HG03175 (cell line): ENCODE data around the gene DYNLT5.

Experiments
- ATAC-seq: cut with Tn5 transposase; IDR thresholded peaks from one replicate; pipeline ENCODE4 v1.9.1; 2021; ENCODE audit warnings: mild to moderate bottlenecking, moderate library complexity; ENCODE audit not compliant: unreplicated experiment

The DYNLT5 gene

GRCh38 chr1:66747501-66747900 lies 4.8 kb upstream of the DYNLT5 start:
- ATAC-seq: no peak

DNA sequence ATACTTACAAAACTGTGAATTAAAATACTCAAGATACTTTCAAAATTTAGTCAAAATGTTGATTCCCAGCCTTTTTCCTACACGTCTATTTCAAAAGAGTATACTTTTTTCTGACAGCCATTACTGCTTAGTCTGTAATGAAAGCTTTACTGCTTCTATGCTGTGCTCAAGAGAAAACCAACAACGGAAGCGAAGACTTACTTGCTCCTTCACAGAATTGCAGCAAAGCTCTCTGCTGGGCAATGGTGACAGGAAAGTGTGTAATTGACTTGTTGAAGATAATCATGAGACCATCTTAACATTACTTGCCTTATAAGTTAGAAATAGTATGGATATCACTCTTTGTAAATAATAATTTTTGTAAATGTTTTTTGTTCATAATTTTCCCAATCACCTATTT lies 1.7 kb upstream of the DYNLT5 start:
- ATAC-seq: no peak

DNA sequence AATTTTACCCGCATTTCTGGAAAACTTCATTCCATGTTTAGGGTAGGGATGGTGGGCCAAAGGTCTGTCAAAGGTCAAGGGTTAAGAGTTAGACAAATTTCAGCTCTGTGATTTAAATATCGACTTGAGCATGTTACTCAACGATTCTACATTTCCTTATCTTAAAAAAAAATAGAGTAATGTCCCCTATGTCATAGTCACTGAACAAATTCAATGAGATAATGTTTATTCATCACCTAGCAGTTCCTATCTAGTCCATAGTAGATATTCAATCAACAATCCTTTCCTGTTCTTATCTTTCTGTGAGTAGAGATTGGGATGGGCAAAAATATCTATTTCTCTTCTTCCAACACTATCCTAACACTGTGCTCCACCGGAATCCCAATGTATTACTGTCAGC lies 1.1 kb upstream of the DYNLT5 start:
- no peak for ATAC-seq

- no peak for ATAC-seq
These were observed 562 bp downstream of the DYNLT5 start for GRCh38 chr1:66752671-66753371.

GRCh38 chr1:66757722-66758240 lies 5.5 kb downstream of the DYNLT5 start:
- no peak for ATAC-seq

GRCh38 chr1:66758241-66758755 lies 6.0 kb downstream of the DYNLT5 start:
- ATAC-seq: peak; percentile 99

DNA sequence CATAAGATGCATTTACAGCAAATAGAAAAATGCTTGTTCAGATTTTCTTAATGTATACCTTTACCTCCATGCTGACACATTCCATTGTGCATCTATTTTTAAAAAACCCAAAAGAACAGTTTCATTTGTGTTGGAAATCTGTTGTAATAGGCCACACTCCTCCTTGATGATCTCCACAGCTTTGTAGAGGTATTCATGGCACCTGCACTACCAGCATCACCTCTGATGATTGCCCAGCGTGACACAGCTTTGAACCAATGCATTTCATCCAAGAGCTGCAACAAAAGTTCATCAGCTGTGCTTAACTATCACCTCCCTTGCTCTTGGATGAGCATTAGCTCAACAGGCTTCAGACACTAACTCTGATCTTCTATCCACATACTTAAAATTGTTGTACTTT lies 8.2 kb downstream of the DYNLT5 start:
- ATAC-seq: no peak

GRCh38 chr1:66761221-66761620 lies 9.0 kb downstream of the DYNLT5 start:
- no peak for ATAC-seq

- peak; percentile 80 for ATAC-seq
These were observed 12.8 kb downstream of the DYNLT5 start for GRCh38 chr1:66764994-66765578.

- no peak for ATAC-seq
These were observed 15.4 kb downstream of the DYNLT5 start for GRCh38 chr1:66767626-66768025.

DNA sequence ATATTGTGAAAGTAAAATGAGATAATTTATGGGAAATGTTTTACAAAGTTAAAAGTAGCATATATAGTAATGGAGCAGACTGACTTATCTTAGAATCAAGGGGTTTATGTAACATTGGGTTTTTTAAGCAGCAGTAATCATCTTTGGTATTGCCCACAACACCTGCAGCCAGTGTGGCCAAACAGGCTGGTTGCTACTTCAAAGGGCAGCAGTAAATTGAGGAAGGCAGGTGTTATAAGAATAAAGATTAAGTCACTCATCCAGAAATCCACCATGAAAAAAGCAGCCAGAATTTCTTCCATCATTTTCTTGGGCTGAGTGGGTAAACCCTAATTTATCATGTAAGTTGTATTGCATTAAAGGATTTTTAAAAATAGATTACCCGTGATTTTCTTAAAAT lies 16.7 kb downstream of the DYNLT5 start:
- no peak for ATAC-seq

GRCh38 chr1:66769512-66770229 lies 17.4 kb downstream of the DYNLT5 start:
- no peak for ATAC-seq

DNA sequence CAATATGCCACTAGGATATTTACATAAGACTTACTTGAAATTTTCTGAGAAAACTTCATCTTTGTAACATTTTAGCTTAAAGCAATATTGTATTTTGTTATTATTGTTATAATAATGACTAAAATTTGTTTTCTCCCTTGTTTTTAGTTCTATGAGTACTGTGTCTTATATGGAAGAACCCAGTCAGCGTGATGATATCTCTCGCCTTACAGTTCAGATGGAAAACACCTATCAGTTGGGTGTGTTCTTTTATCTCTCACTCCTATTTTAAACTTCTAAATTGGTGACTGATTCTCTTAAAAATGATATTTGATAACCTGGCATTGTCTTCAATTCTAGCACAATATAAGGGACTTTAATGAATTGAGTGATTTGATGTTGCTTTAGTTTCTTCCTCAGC lies 18.0 kb downstream of the DYNLT5 start:
- no peak for ATAC-seq

GRCh38 chr1:66770694-66771093 lies 18.4 kb downstream of the DYNLT5 start:
- ATAC-seq: no peak

DNA sequence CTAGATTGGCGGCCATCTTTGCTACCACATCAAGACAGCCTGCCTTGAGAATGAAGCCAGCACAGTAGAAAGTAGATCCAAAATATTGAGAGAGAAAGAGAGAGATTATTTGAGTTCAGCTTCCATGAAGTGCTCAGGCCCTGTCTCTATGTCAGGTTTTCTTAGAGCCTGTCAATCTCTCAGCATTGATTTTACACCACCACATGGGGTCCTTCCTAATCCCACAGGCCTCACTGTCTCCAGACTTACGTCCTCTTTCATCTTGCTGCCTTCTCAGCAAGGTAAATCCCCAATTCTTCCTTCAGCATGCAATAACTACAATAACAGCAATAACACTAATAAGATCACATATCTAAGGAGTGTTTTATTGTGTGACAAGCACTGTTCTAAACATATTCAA lies 21.0 kb downstream of the DYNLT5 start:
- ATAC-seq: no peak

- no peak for ATAC-seq
These were observed 22.2 kb downstream of the DYNLT5 start for GRCh38 chr1:66774438-66774837.

GRCh38 chr1:66775646-66776045 lies 23.4 kb downstream of the DYNLT5 start:
- no peak for ATAC-seq

DNA sequence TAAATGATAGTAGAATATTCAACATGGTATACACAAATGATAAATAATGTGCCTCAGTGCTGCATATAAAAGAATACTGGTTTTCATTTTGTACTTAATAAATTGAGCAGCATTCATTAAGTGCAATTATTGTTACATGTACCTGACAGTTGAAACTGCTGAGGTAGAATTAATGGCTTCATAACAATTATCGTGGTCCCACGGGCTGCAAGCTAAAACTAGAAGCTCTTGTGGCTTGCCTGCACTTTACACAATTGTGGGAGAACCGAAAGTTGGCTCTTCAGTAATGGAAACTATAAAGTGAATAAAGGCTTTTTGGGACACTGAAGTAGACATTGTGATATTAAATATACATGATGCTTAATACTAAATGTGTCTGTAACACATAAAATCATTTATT lies 25.6 kb downstream of the DYNLT5 start:
- ATAC-seq: no peak

- no peak for ATAC-seq
These were observed 26.0 kb downstream of the DYNLT5 start for GRCh38 chr1:66778266-66778665.

- no peak for ATAC-seq
These were observed 26.7 kb downstream of the DYNLT5 start for GRCh38 chr1:66778969-66779368.

DNA sequence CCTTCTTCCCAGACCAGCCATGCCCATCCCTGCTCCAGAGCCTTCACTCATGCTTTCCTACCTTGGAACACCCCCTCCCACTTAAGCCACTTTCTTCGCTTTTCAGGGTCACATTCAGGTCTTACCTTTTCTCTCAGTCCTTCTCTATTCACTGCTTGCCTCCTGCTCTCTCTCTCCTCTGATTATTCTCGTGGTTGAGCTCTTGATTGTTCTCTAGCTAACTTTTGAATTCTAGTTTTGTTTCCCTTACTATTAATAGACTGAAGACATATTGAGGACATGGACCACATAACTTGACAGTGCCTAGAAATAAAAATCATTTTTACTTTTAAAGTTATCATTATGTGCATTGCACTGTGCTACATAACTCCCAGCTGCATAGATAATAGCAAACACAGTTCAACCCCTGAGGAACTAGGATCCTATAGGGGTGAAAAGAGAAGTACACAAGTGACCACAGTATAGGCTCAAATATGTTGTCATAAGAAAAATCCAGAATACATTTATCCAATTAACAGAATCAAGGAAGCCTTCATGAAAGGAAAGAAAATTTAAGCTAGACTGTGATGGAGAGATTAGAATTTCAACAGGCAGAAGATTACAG lies 27.3 kb downstream of the DYNLT5 start:
- ATAC-seq: no peak
